ENCODE results near the gene AP1G1. TPM values are rescaled to one million over a fixed set of nuclear protein-coding genes. Genes with fewer than 3 reads are reported as not detected.

The AP1G1 gene
- polyA plus RNA-seq, 1 of the 3 experiments (the other 2 are of a cell fraction), result 23.8 TPM

- ChIA-PET POLR2A (no interaction called here), CTCF (interaction anchor here (1.3 kb wide), 1 partner anchor 144 kb away, joined by 5 read pairs; no protein-coding TSS in a partner anchor)
- no peak overlapping the region for H2AFZ ChIP-seq (ENCODE audit: low read depth)
- H3K9me2 ChIP-seq, result no peaks in the 10 kb centered on the region
- no peak overlapping the region for H3K4me3 ChIP-seq (ENCODE audit: low read depth in 2 of 2, low read length in 1 of 2)
- no peak for DNase-seq
- TF ChIP-seq RCOR1 (IDR thresholded peaks at IDR 0.05; ENCODE audit: low read length), result no peak
- no peak for TF ChIP-seq USF2 (IDR thresholded peaks at IDR 0.05; ENCODE audit: borderline replicate concordance, low read depth, low read length)
- TF ChIP-seq EP300 (IDR thresholded peaks at IDR 0.05; ENCODE audit: borderline replicate concordance in 1 of 2, low read depth in 1 of 2, low read length in 1 of 2), result no peak
- no peak for TF ChIP-seq CTCF (IDR thresholded peaks at IDR 0.05)
- no peak for TF ChIP-seq GABPA (IDR thresholded peaks at IDR 0.05; ENCODE audit: low read depth)
- TF ChIP-seq FOXJ3 (CRISPR knock-in tag; IDR thresholded peaks at IDR 0.05), result no peak
- no peak for TF ChIP-seq PBX3 (IDR thresholded peaks at IDR 0.05)
- TF ChIP-seq YY1 (IDR thresholded peaks at IDR 0.05; ENCODE audit: low read depth), result no peak
- TF ChIP-seq RFX5 (IDR thresholded peaks at IDR 0.05; ENCODE audit: low read length), result no peak
- no peak for TF ChIP-seq GATA2 (CRISPR knock-in tag; IDR thresholded peaks at IDR 0.05)
- TF ChIP-seq SIN3A (IDR thresholded peaks at IDR 0.05; ENCODE audit: borderline replicate concordance, low read depth, low read length), result no peak
- TF ChIP-seq MEF2A (IDR thresholded peaks at IDR 0.05; ENCODE audit: borderline replicate concordance, low read depth), result no peak
- TF ChIP-seq USF1 (IDR thresholded peaks at IDR 0.05; ENCODE audit: borderline replicate concordance, low read depth), result no peak
- TF ChIP-seq MXI1 (IDR thresholded peaks at IDR 0.05; ENCODE audit: low read depth, low read length), result no peak
- TF ChIP-seq RAD21 (IDR thresholded peaks at IDR 0.05; ENCODE audit: low read length), result no peak
- no peak for TF ChIP-seq SMC3 (IDR thresholded peaks at IDR 0.05; ENCODE audit: low read depth, low read length)
- no peak for TF ChIP-seq FOXM1 (IDR thresholded peaks at IDR 0.05; ENCODE audit: low read depth)
- no peak for TF ChIP-seq ZBTB33 (IDR thresholded peaks at IDR 0.05; ENCODE audit: borderline replicate concordance, low read depth)
- H3K27ac ChIP-seq (ENCODE audit: low read depth in 2 of 2, low read length in 1 of 2), result no peak overlapping the region
- H3K36me3 ChIP-seq (replicated peaks in 1 of 2; ENCODE audit: control insufficient read depth in 1 of 2, insufficient read depth in 2 of 2, low read length in 1 of 2), result peaks cover 49 to 88% of the 10 kb centered on the region in 2 experiments
- no peaks in the 10 kb centered on the region for H4K20me1 ChIP-seq (ENCODE audit: insufficient read depth)
- H3K9me3 ChIP-seq, result no peaks in the 10 kb centered on the region
- H3K9ac ChIP-seq, result no peak overlapping the region
- no peak overlapping the region for H3K4me2 ChIP-seq
- H3F3A ChIP-seq (replicated peaks; ENCODE audit: insufficient read depth), result peaks cover 11% of the 10 kb centered on the region
- 94% methylated on average over 2 of the region's 2 CpGs for WGBS (ENCODE audit: low lambda C conversion rate)
- H3K4me1 ChIP-seq (ENCODE audit: control insufficient read depth in 1 of 2, insufficient read depth in 2 of 2, low read depth in 1 of 2, low read length in 1 of 2), result no peaks in the 10 kb centered on the region; a peak in 1 of 4 replicates
- no peaks in the 10 kb centered on the region; the same call in 1 of the 2 replicates for H3K79me2 ChIP-seq (ENCODE audit: insufficient read depth)
- H3K27me3 ChIP-seq (ENCODE audit: insufficient read depth), result no peaks in the 10 kb centered on the region
These were observed 54.0 kb downstream of the AP1G1 start for GRCh38 chr16:71754652-71755051.

Data from SK-N-SH (cell line).